Stomach (tissue), 9 donors: ENCODE data around the gene TADA2B. TPM values are rescaled to one million over a fixed set of nuclear protein-coding genes. Genes with fewer than 3 reads are reported as not detected.

Experiments
- DNase-seq, 2 donors: peaks; one replicate each; pipeline versions ENCODE4 v3.0.0 to v3.0.0-alpha.2; 2013 to 2019
- H3K27ac ChIP-seq, 5 donors: fragments of 200-600 bp in 4 of 5; sonication (generic) in 4 of 5; one replicate each; pipeline ENCODE4 v1.5.1; 2013 to 2019; ENCODE audit warnings: mild to moderate bottlenecking in 1 of 5, moderate library complexity in 1 of 5
- H3K27me3 ChIP-seq, 3 donors: fragments of 200-600 bp; sonication (generic); one replicate each; pipeline ENCODE4 v1.5.1; 2017 to 2019; ENCODE audit warnings: mixed run types in 1 of 3
- H3K36me3 ChIP-seq, 4 donors: fragments of 200-600 bp; sonication (generic); 1 replicate in 3 of 4; 2 replicates in 1 of 4; pipeline ENCODE4 v1.5.1; 2016 to 2019
- H3K4me1 ChIP-seq, 4 donors: fragments of 200-600 bp; sonication (generic); one replicate each; pipeline ENCODE4 v1.5.1; 2016 to 2019
- H3K4me3 ChIP-seq, 4 donors: fragments of 200-600 bp; sonication (generic) in 3 of 4; one replicate each; pipeline ENCODE4 v1.5.1; 2016 to 2019; ENCODE audit warnings: mild to moderate bottlenecking in 1 of 4
- H3K9me3 ChIP-seq, 4 donors: fragments of 200-600 bp; sonication (generic); one replicate each; pipeline ENCODE4 v1.5.1; 2016 to 2019
- CTCF ChIP-seq, 7 experiments: fragments of 450-650 bp in 4 of 7; fragments of 200-600 bp in 3 of 7; sonication (generic) in 3 of 7; IDR thresholded peaks; one replicate each; pipeline ENCODE4 v1.5.1; 2016 to 2019; ENCODE audit warnings: antibody characterized with exemption in 7 of 7, control low read depth in 2 of 7, mild to moderate bottlenecking in 1 of 7
- EP300 ChIP-seq: sonication (generic); formaldehyde crosslinking; IDR thresholded peaks from one replicate; pipeline ENCODE4 v1.6.1; 2017; ENCODE audit warnings: antibody characterized with exemption
- POLR2A ChIP-seq, 4 donors: fragments of 450-650 bp; IDR thresholded peaks; one replicate each; pipeline ENCODE4 v1.6.1; 2016; ENCODE audit warnings: antibody characterized with exemption in 4 of 4, control low read depth in 2 of 4, mild to moderate bottlenecking in 1 of 4, moderate library complexity in 1 of 4
- POLR2AphosphoS5 ChIP-seq, 3 donors: sonication (generic); formaldehyde crosslinking; IDR thresholded peaks; one replicate each; pipeline ENCODE4 v1.6.1; 2016; ENCODE audit warnings: antibody characterized with exemption in 3 of 3
- WGBS, 5 donors: extraction: QIAGEN DNeasy Blood & Tissue Kit in 3 of 5; methylation state at CpG; one replicate each; pipeline versions ENCODE4 v1.1.5 to v1.1.7; 2013 to 2018; 5-methylcytosine and 5-hydroxymethylcytosine counted together
- intact Hi-C: fragments of 100-400 bp; cut with DNase I; formaldehyde crosslinking; loops from one replicate; pipeline ENCODE4 v1.15.1; 2023; ENCODE audit warnings: low total_unique reads
- polyA plus RNA-seq, 3 donors: library from polyadenylated mRNA; stranded (reverse); fragments of 200-250 nt; gene quantifications; one replicate each; pipeline ENCODE4 v1.2.3, GENCODE V29; 2013
- total RNA-seq, 5 donors: library from RNA; depleted of rRNA; stranded (reverse); fragments of >200 nt; gene quantifications; one replicate each; pipeline versions ENCODE4 v1.1.0 to v1.2.3, GENCODE V29; 2014 to 2016
- donor health status: healthy with polysubstance abuse.
- donor health status: Bipolar disorder and iron deficiency.
- donor health status: healthy.

Gene TADA2B
- total and polyA plus RNA-seq, 8 donors = 1.2 to 73.7 (median 16.1) TPM

GRCh38 chr4:7018281-7018680, 24.9 kb upstream of the TADA2B start:
- TF ChIP-seq POLR2AphosphoS5 (IDR thresholded peaks at IDR 0.05) (no peak), CTCF (IDR thresholded peaks at IDR 0.05) (no peak), POLR2A (IDR thresholded peaks at IDR 0.05) (no peak)
- peak overlapping the region in 1 of 5 donors; percentile 21 for H3K27ac ChIP-seq
- WGBS, 5 donors = 84 to 95% (median 88%) methylated on average over 7 to 9 of the region's 9 CpGs
- no peaks in the 10 kb centered on the region for H3K27me3 ChIP-seq
- peaks cover 61 to 100% (median 96%) of the 10 kb centered on the region in 4 donors for H3K36me3 ChIP-seq
- no peak overlapping the region for H3K4me3 ChIP-seq
- H3K9me3 ChIP-seq = no peaks in the 10 kb centered on the region
- intact Hi-C loops = no loop called here
- H3K4me1 ChIP-seq = no peaks in the 10 kb centered on the region
- no peak for DNase-seq

- H3K36me3 ChIP-seq = peaks cover 70 to 100% (median 96%) of the 10 kb centered on the region in 4 donors
- no peaks in the 10 kb centered on the region for H3K9me3 ChIP-seq
- no peaks in the 10 kb centered on the region for H3K4me1 ChIP-seq
- no peak overlapping the region for H3K4me3 ChIP-seq
- DNase-seq = no peak
- intact Hi-C loops = no loop called here
- WGBS, 5 donors = 88 to 93% (median 89%) methylated on average over 7 to 10 of the region's 10 CpGs
- no peak for TF ChIP-seq EP300
- H3K27me3 ChIP-seq = no peaks in the 10 kb centered on the region
- H3K27ac ChIP-seq = no peak overlapping the region
These were observed 23.8 kb upstream of the TADA2B start for GRCh38 chr4:7019367-7019766.

GRCh38 chr4:7020290-7020689, 22.9 kb upstream of the TADA2B start:
- Histone ChIP-seq H3K9me3 (no peaks in the 10 kb centered on the region), H3K27me3 (no peaks in the 10 kb centered on the region), H3K27ac (no peak overlapping the region), H3K4me3 (no peak overlapping the region), H3K36me3 (peaks cover 66 to 100% (median 96%) of the 10 kb centered on the region in 4 donors), H3K4me1 (no peaks in the 10 kb centered on the region)
- 88 to 97% (median 92%) methylated on average over 2 of the region's 2 CpGs for WGBS, 5 donors
- no peak for DNase-seq
- no peak for TF ChIP-seq POLR2A (IDR thresholded peaks at IDR 0.05)
- no peak for TF ChIP-seq EP300
- no peak for TF ChIP-seq CTCF (IDR thresholded peaks at IDR 0.05)
- TF ChIP-seq POLR2AphosphoS5 (IDR thresholded peaks at IDR 0.05) = no peak
- intact Hi-C loops = no loop called here

- no peak overlapping the region for H3K27ac ChIP-seq
- no peaks in the 10 kb centered on the region for H3K4me1 ChIP-seq
- no peak overlapping the region for H3K4me3 ChIP-seq
- TF ChIP-seq CTCF (IDR thresholded peaks at IDR 0.05) = no peak
- TF ChIP-seq POLR2A (IDR thresholded peaks at IDR 0.05) = no peak
- TF ChIP-seq POLR2AphosphoS5 (IDR thresholded peaks at IDR 0.05) = no peak
- no peak for TF ChIP-seq EP300
- H3K9me3 ChIP-seq = no peaks in the 10 kb centered on the region
- H3K27me3 ChIP-seq = no peaks in the 10 kb centered on the region
- H3K36me3 ChIP-seq = peaks cover 64 to 100% (median 96%) of the 10 kb centered on the region in 4 donors
- no peak for DNase-seq
- intact Hi-C loops = no loop called here
- 89 to 93% (median 92%) methylated on average over 11 of the region's 11 CpGs for WGBS, 5 donors
These were observed 22.3 kb upstream of the TADA2B start for GRCh38 chr4:7020856-7021255.

GRCh38 chr4:7021355-7021754, 21.8 kb upstream of the TADA2B start:
- H3K27me3 ChIP-seq = no peaks in the 10 kb centered on the region
- H3K36me3 ChIP-seq = peaks cover 65 to 100% (median 96%) of the 10 kb centered on the region in 4 donors
- no peak for DNase-seq
- no peaks in the 10 kb centered on the region for H3K9me3 ChIP-seq
- no peak overlapping the region for H3K4me3 ChIP-seq
- no peak overlapping the region for H3K27ac ChIP-seq
- H3K4me1 ChIP-seq = no peaks in the 10 kb centered on the region
- 73 to 76% (median 75%) methylated on average over 5 of the region's 5 CpGs for WGBS, 5 donors
- intact Hi-C loops = no loop called here
- TF ChIP-seq CTCF (IDR thresholded peaks at IDR 0.05) (no peak), POLR2AphosphoS5 (IDR thresholded peaks at IDR 0.05) (no peak), EP300 (no peak), POLR2A (IDR thresholded peaks at IDR 0.05) (no peak)
